K562 (cell line): ENCODE measurements around the gene FCRLA. TPM values are rescaled to one million over a fixed set of nuclear protein-coding genes. Genes with fewer than 3 reads are reported as not detected.

Experiments used
- ARID2 ChIP-seq: fragments of 450-650 bp; IDR thresholded peaks from 2 replicates; pipeline ENCODE4 v1.6.1; 2017; ENCODE audit warnings: antibody characterized with exemption, mild to moderate bottlenecking
- CBX2 ChIP-seq: fragments of 200-600 bp; sonication (generic); IDR thresholded peaks from one replicate; pipeline ENCODE4 v1.6.1; 2012; ENCODE audit warnings: mild to moderate bottlenecking, low read length, inconsistent platforms; ENCODE audit not compliant: insufficient read depth, poor library complexity, severe bottlenecking
- CEBPG ChIP-seq, 3 experiments: fragments of 200-800 bp in 1 of 3; sonication (Bioruptor generic) in 1 of 3; sonication (generic) in 1 of 3; formaldehyde crosslinking in 1 of 3; IDR thresholded peaks in 2 of 3; conservative IDR thresholded peaks in 1 of 3; 2 replicates each; pipeline versions ENCODE4 v1.6.1 to v1.8.0; 2016 to 2022; ENCODE audit warnings: missing compliant biosample characterization in 2 of 3, missing genetic modification characterization in 2 of 3, mild to moderate bottlenecking in 1 of 3, missing genetic modification reagents in 1 of 3
- ELF1 ChIP-seq: fragments of 200-800 bp; sonication (Bioruptor generic); IDR thresholded peaks from 2 replicates; pipeline ENCODE4 v1.6.1; 2016; ENCODE audit warnings: missing genetic modification characterization, missing compliant biosample characterization
- FOXK2 ChIP-seq, 2 experiments: fragments of 450-650 bp; IDR thresholded peaks in 1 of 2; conservative IDR thresholded peaks in 1 of 2; 2 replicates each; pipeline ENCODE4 v1.6.1; 2016; ENCODE audit warnings: low read depth in 2 of 2, mild to moderate bottlenecking in 1 of 2
- HCFC1 ChIP-seq: IDR thresholded peaks from 2 replicates; pipeline ENCODE4 v1.6.1; 2012; ENCODE audit warnings: low read depth, low read length, improper control_type of control experiment
- HDAC8 ChIP-seq: fragments of 450-650 bp; IDR thresholded peaks from 2 replicates; pipeline ENCODE4 v1.6.1; 2016; ENCODE audit warnings: mild to moderate bottlenecking, missing genetic modification characterization, moderate library complexity, missing compliant biosample characterization
- MBD2 ChIP-seq: sonication (generic); IDR thresholded peaks from 2 replicates; pipeline ENCODE4 v1.6.1; 2016; ENCODE audit warnings: low read depth, borderline replicate concordance
- MCM2 ChIP-seq: fragments of 450-650 bp; IDR thresholded peaks from 2 replicates; pipeline ENCODE4 v1.6.1; 2017; ENCODE audit warnings: low read depth, mild to moderate bottlenecking
- NELFE ChIP-seq: IDR thresholded peaks from 2 replicates; pipeline ENCODE4 v1.6.1; 2011; ENCODE audit warnings: mild to moderate bottlenecking; ENCODE audit not compliant: insufficient read depth, insufficient read length
- SP1 ChIP-seq: sonication (generic); formaldehyde crosslinking; IDR thresholded peaks from 2 replicates; pipeline ENCODE4 v1.8.1; 2022; ENCODE audit warnings: mild to moderate bottlenecking, missing genetic modification reagents
- SP2 ChIP-seq: IDR thresholded peaks from 2 replicates; pipeline ENCODE4 v1.6.1; 2011; ENCODE audit warnings: mild to moderate bottlenecking, low read depth, low read length, moderate library complexity; ENCODE audit not compliant: poor library complexity, severe bottlenecking; ENCODE audit errors: extremely low read depth
- SRSF3 ChIP-seq: fragments of 200-400 bp; formaldehyde crosslinking; IDR thresholded peaks from 2 replicates; pipeline ENCODE4 v1.6.1; 2016; ENCODE audit warnings: mild to moderate bottlenecking, low read length, moderate library complexity; ENCODE audit not compliant: insufficient read depth
- THRA ChIP-seq: fragments of 450-650 bp; IDR thresholded peaks from 2 replicates; pipeline ENCODE4 v1.6.1; 2017; ENCODE audit warnings: mild to moderate bottlenecking, moderate library complexity
- THRAP3 ChIP-seq: fragments of 450-650 bp; IDR thresholded peaks from 2 replicates; pipeline ENCODE4 v1.6.1; 2016; ENCODE audit warnings: mild to moderate bottlenecking, inconsistent platforms, borderline replicate concordance
- ZNF282 ChIP-seq: sonication (generic); formaldehyde crosslinking; IDR thresholded peaks from 2 replicates; pipeline ENCODE4 v1.8.1; 2023; ENCODE audit warnings: missing genetic modification reagents
- ZNF407 ChIP-seq: fragments of 450-650 bp; IDR thresholded peaks from 2 replicates; pipeline ENCODE4 v1.6.1; 2016; ENCODE audit warnings: low read depth
- ZNF79 ChIP-seq: fragments of 250-450 bp; sonication (Bioruptor Pico); IDR thresholded peaks from 2 replicates; pipeline ENCODE4 v1.4.0; 2020; ENCODE audit warnings: low read depth, mild to moderate bottlenecking, moderate library complexity
- polyA plus RNA-seq, 8 experiments: library from polyadenylated mRNA; depleted of rRNA in 4 of 8; stranded (reverse) in 5 of 8; unstranded in 3 of 8; fragments of >200 nt; fragmentation: Nextera tagmentation in 2 of 8; fragmentation: Illumina TruSeq in 1 of 8; extraction: Ambion mirVana in 2 of 8; extraction: Trizol in 1 of 8; gene quantifications; 2 replicates each; pipeline versions ENCODE4 v1.2.1 to v1.2.3, GENCODE V29; 2011 to 2014; ENCODE audit warnings: inconsistent platforms in 1 of 8, missing spikeins in 1 of 8
- total RNA-seq, 7 experiments: library from RNA; depleted of rRNA in 6 of 7; stranded (reverse); fragments of >200 nt in 6 of 7; fragmentation: Illumina TruSeq in 2 of 7; extraction: Trizol in 2 of 7; gene quantifications; 2 replicates each; pipeline versions ENCODE4 v1.2.1 to v1.2.3, GENCODE V29; 2011 to 2021; ENCODE audit warnings: low replicate concordance in 1 of 7

FCRLA gene
- total and polyA plus RNA-seq, 9 of the 15 experiments (the other 6 are each of a cell fraction or from before 2014, with no cell fraction given) = 0.09 to 0.84 (median 0.44) TPM

- TF ChIP-seq MBD2 (no peak), ARID2 (peak; percentile 98), ZNF407 (no peak), HDAC8 (tag) (no peak), CBX2 (no peak), SP2 (no peak), ELF1 (tag) (0 out of 2 replicates have a peak, but pooled peaks have one; percentile 17), SP1 (CRISPR knock-in tag) (peak; percentile 23; the same call in 1 of the 2 replicates), ZNF282 (no peak), MCM2 (no peak), THRA (no peak), CEBPG (CRISPR knock-in tag; IDR thresholded peaks at IDR 0.05) (peak; percentile 44; the same call in 1 of the 2 replicates), CEBPG (tag; conservative IDR thresholded peaks at IDR 0.05 in 1 of 2, IDR thresholded peaks at IDR 0.05 in 1 of 2) (0 out of 4 replicates have a peak, but pooled peaks of 1 of the 2 experiments have one; percentile 17), THRAP3 (no peak), ZNF79 (CRISPR knock-in tag) (no peak), HCFC1 (no peak; the same call in 1 of the 2 replicates), NELFE (no peak), SRSF3 (no peak), FOXK2 (conservative IDR thresholded peaks at IDR 0.05 in 1 of 2, IDR thresholded peaks at IDR 0.05 in 1 of 2; ENCODE audit: low read depth in 2 of 2) (peak; percentile 50 to 62; a peak in 2 of 4 replicates)
These were observed 31.7 kb downstream of the FCRLA start (continued) for GRCh38 chr1:161738627-161739287.
